Stimulated activated CD4-positive, alpha-beta T cell treated with anti-CD3 and anti-CD28 coated beads, Interleukin-1b, Interleukin-23, amount 100 ng/mL, for 1 hour (primary cell): ENCODE results near the gene PSPN.
A peak's percentile ranks its signal among the peaks of the same experiment; 100 is the strongest.

ENCODE experiments used
- DNase-seq, 2 donors: peaks; one replicate each; pipeline ENCODE4 v3.0.0-alpha.2; 2020; ENCODE audit warnings: low read depth in 2 of 2

PSPN gene

GRCh38 chr19:6375411-6376010, at the start of gene PSPN:
Gene PSPN, minus strand, starts transcription at chr19:6375933. Its CDS starts 84 bp downstream, at chr19:6375849.
- DNase-seq = no peak

- DNase-seq = peak; percentile 95 to 98
Observed at GRCh38 chr19:6424939-6425731, 49.4 kb upstream of the PSPN start.

GRCh38 chr19:6424195-6424938, 48.6 kb upstream of the PSPN start, which contains the start of gene KHSRP:
Gene KHSRP, minus strand, starts transcription at chr19:6424811. Its CDS starts 110 bp downstream, at chr19:6424701.
- peak in 1 of 2 donors; percentile 27 for DNase-seq

GRCh38 chr19:6423499-6424194, 47.9 kb upstream of the PSPN start:
- DNase-seq = no peak

- DNase-seq = no peak
Observed at GRCh38 chr19:6421075-6422014, 45.6 kb upstream of the PSPN start.

GRCh38 chr19:6418562-6418932, 42.8 kb upstream of the PSPN start:
- DNase-seq = no peak

GRCh38 chr19:6417713-6418561, 42.2 kb upstream of the PSPN start:
- no peak for DNase-seq

- DNase-seq = no peak
Observed at GRCh38 chr19:6416658-6417405, 41.1 kb upstream of the PSPN start.

GRCh38 chr19:6415591-6416190, 40.0 kb upstream of the PSPN start:
- DNase-seq = no peak

GRCh38 chr19:6414793-6415590, 39.3 kb upstream of the PSPN start:
- DNase-seq = no peak

- no peak for DNase-seq
Observed at GRCh38 chr19:6413721-6414643, 38.2 kb upstream of the PSPN start.

GRCh38 chr19:6413291-6413690, 37.6 kb upstream of the PSPN start:
- no peak for DNase-seq

GRCh38 chr19:6412447-6413091, 36.8 kb upstream of the PSPN start:
- no peak for DNase-seq

- DNase-seq = no peak
Observed at GRCh38 chr19:6412061-6412446, 36.3 kb upstream of the PSPN start.

GRCh38 chr19:6409346-6409745, 33.6 kb upstream of the PSPN start:
- no peak for DNase-seq

GRCh38 chr19:6406401-6406800, 30.7 kb upstream of the PSPN start:
- no peak for DNase-seq
